ENCODE measurements around the gene CLASRP. TPM values are rescaled to one million over a fixed set of nuclear protein-coding genes. Genes with fewer than 3 reads are reported as not detected.
"Not testable (repeated sequence)": the region's sequence is repeated elsewhere in the genome, so short reads cannot be mapped to it uniquely, and the experiment has no call there.

The CLASRP gene
- total RNA-seq, 1 donor from 2014 or later = 128 TPM

- no peak for DNase-seq (ENCODE audit: low spot score)
These were observed 64.3 kb downstream of the CLASRP start for GRCh38 chr19:45103156-45103507.

- DNase-seq (ENCODE audit: low spot score) = no peak
These were observed 64.9 kb downstream of the CLASRP start for GRCh38 chr19:45103508-45104319.

GRCh38 chr19:45104658-45105349 is 66.0 kb downstream of the CLASRP start:
- DNase-seq (ENCODE audit: low spot score) = no peak

- DNase-seq (ENCODE audit: low spot score) = not testable (repeated sequence)
These were observed 67.5 kb downstream of the CLASRP start for GRCh38 chr19:45106363-45106762.

- no peak for DNase-seq (ENCODE audit: low spot score)
These were observed 68.8 kb downstream of the CLASRP start for GRCh38 chr19:45107621-45108150.

GRCh38 chr19:45110851-45111266 is 72.0 kb downstream of the CLASRP start:
- no peak for DNase-seq (ENCODE audit: low spot score)

GRCh38 chr19:45112111-45112827 is 73.4 kb downstream of the CLASRP start:
- no peak for DNase-seq (ENCODE audit: low spot score)

- no peak for DNase-seq (ENCODE audit: low spot score)
These were observed 74.8 kb downstream of the CLASRP start for GRCh38 chr19:45113628-45114027.

- no peak for DNase-seq (ENCODE audit: low spot score)
These were observed 75.3 kb downstream of the CLASRP start for GRCh38 chr19:45114116-45114515.

- no peak for DNase-seq (ENCODE audit: low spot score)
These were observed 77.2 kb downstream of the CLASRP start for GRCh38 chr19:45115809-45116615.

- no peak for DNase-seq (ENCODE audit: low spot score)
These were observed 78.3 kb downstream of the CLASRP start for GRCh38 chr19:45117167-45117594.

GRCh38 chr19:45117671-45118070 is 78.8 kb downstream of the CLASRP start:
- DNase-seq (ENCODE audit: low spot score) = no peak

- DNase-seq (ENCODE audit: low spot score) = no peak
These were observed 79.3 kb downstream of the CLASRP start for GRCh38 chr19:45118106-45118505.

GRCh38 chr19:45118591-45119355 is 79.9 kb downstream of the CLASRP start:
- DNase-seq (ENCODE audit: low spot score) = not testable (repeated sequence)

GRCh38 chr19:45119582-45119981 is 80.7 kb downstream of the CLASRP start:
- DNase-seq (ENCODE audit: low spot score) = no peak

Other genes with a start within 250 kb of the CLASRP start
- gene BCAM, start 229.9 kb upstream of the CLASRP start, total RNA-seq = 136 TPM
- gene NECTIN2, start 192.7 kb upstream of the CLASRP start, total RNA-seq = 66.7 TPM
- 65.9 TPM for gene TOMM40, start 147.8 kb upstream of the CLASRP start, total RNA-seq
- gene APOE, start 133.2 kb upstream of the CLASRP start, total RNA-seq = 61.2 TPM
- 32.5 TPM for gene APOC1, start 124.4 kb upstream of the CLASRP start, total RNA-seq
- not detected for gene APOC4, start 96.8 kb upstream of the CLASRP start, total RNA-seq
- 1.3 TPM for gene APOC2, start 93.0 kb upstream of the CLASRP start, total RNA-seq
- gene CLPTM1, start 83.7 kb upstream of the CLASRP start, total RNA-seq = 94.1 TPM
- gene RELB, start 37.6 kb upstream of the CLASRP start, total RNA-seq = 16.9 TPM
- gene ZNF296, start 37.4 kb downstream of the CLASRP start, total RNA-seq = 5.1 TPM
- gene GEMIN7, start 40.2 kb downstream of the CLASRP start, total RNA-seq = 19.9 TPM
- gene PPP1R37, start 54.1 kb downstream of the CLASRP start, total RNA-seq = 89.3 TPM
- 0.60 TPM for gene NKPD1, start 121.9 kb downstream of the CLASRP start, total RNA-seq
- gene TRAPPC6A, start 139.2 kb downstream of the CLASRP start, total RNA-seq = 37.7 TPM
- 15.0 TPM for gene BLOC1S3, start 139.7 kb downstream of the CLASRP start, total RNA-seq
- 7.2 TPM for gene EXOC3L2, start 206.4 kb downstream of the CLASRP start, total RNA-seq
- gene MARK4, start 212.2 kb downstream of the CLASRP start, total RNA-seq = 32.0 TPM

All from ureter (tissue), 1 donor.